ENCODE measurements around the gene SLX9. TPM values are rescaled to one million over a fixed set of nuclear protein-coding genes. Genes with fewer than 3 reads are reported as not detected.

SLX9 gene
- total and polyA plus RNA-seq, 2 donors (not counting 1 experiment from before 2014, with no cell fraction given), result 11.7 to 15.9 TPM

GRCh38 chr21:44996096-44996495 is 56.3 kb downstream of the SLX9 start:
- 87% methylated on average over 9 of the region's 10 CpGs for WGBS (ENCODE audit: insufficient coverage)
- no peak overlapping the region for H2AFZ ChIP-seq (ENCODE audit: insufficient read depth, low read depth, low read length, poor library complexity, severe bottlenecking)
- Mint-ChIP-seq H3K27ac (no peak overlapping the region), H3K4me1 (peaks cover 12% of the 10 kb centered on the region), H3K9me3 (ENCODE audit: insufficient read depth) (no peaks in the 10 kb centered on the region), H3K4me3 (no peak overlapping the region), H3K27me3 (peaks cover 24% of the 10 kb centered on the region)
- DNase-seq (no peak), ATAC-seq (ENCODE audit: low read depth) (no peak)
- TF ChIP-seq CTCF (IDR thresholded peaks at IDR 0.05) (no peak), EZH2 (IDR thresholded peaks at IDR 0.05; ENCODE audit: borderline replicate concordance, insufficient read depth, low read depth, low read length, poor library complexity, severe bottlenecking) (no peak)
- no peak overlapping the region for H3K4me2 ChIP-seq (replicated peaks; ENCODE audit: low read depth, low read length, poor library complexity, severe bottlenecking)
- no peaks in the 10 kb centered on the region for H3K79me2 ChIP-seq (ENCODE audit: control insufficient read depth, insufficient read depth, low read length)
- ChIA-PET POLR2A (no interaction called here), CTCF (no interaction called here)
- H3K27ac ChIP-seq (ENCODE audit: low read length in 2 of 2), result no peak overlapping the region
- no peaks in the 10 kb centered on the region for H4K20me1 ChIP-seq (ENCODE audit: control insufficient read depth, insufficient read depth, low read length, poor library complexity, severe bottlenecking)
- intact Hi-C loops (cut with micrococcal nuclease), result no loop called here
- H3K9me3 ChIP-seq (ENCODE audit: control extremely low read depth in 1 of 3, control insufficient read depth in 2 of 3, insufficient read depth in 1 of 3, low read length in 2 of 3), result peaks cover 0 to 14% (median 0%) of the 10 kb centered on the region in 3 donors
- H3K4me1 ChIP-seq (ENCODE audit: control insufficient read depth in 2 of 2, insufficient read depth in 2 of 2, low read length in 2 of 2), result peaks cover 12 to 16% of the 10 kb centered on the region in 2 donors
- H3K4me3 ChIP-seq (ENCODE audit: control extremely low read depth in 1 of 5, extremely low read depth in 1 of 5, insufficient read depth in 1 of 5, low read depth in 2 of 5, low read length in 4 of 5), result no peak overlapping the region
- H3K9ac ChIP-seq (ENCODE audit: low read length), result no peak overlapping the region
- H3K36me3 ChIP-seq (replicated peaks in 1 of 2; ENCODE audit: control extremely low read depth in 1 of 2, control insufficient read depth in 1 of 2, extremely low read depth in 1 of 2, insufficient read depth in 2 of 2, low read length in 1 of 2), result no peaks in the 10 kb centered on the region
- peaks cover 0 to 42% (median 4%) of the 10 kb centered on the region in 4 experiments for H3K27me3 ChIP-seq (replicated peaks in 1 of 4; ENCODE audit: control extremely low read depth in 1 of 4, control insufficient read depth in 3 of 4, insufficient read depth in 4 of 4, low read length in 3 of 4)

DNA sequence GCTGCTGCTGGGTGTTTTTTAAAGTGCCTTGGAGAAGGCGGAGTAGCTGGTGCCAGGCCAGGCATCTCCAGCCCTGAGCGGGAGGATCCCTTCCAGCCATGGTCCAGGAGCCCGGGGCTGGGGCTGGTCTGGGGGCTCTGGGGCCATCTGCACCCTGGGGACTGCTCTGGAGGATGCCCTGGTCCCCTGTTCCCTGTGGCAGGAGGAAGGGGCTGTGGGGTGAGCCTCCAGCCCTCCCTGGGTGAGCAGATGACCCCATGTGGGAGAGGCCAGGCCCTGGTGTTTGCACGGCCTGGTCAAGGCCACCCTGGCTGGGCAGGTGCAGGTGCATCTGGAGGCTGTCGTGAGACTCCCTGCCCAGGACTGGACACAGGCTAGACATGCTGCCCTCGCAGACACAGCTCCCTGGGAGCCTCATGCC is 56.7 kb downstream of the SLX9 start:
- DNase-seq, result no peak
- no peak overlapping the region for H2AFZ ChIP-seq (ENCODE audit: insufficient read depth, low read depth, low read length, poor library complexity, severe bottlenecking)
- no peak overlapping the region for H3K4me3 ChIP-seq (ENCODE audit: control extremely low read depth in 1 of 5, extremely low read depth in 1 of 5, insufficient read depth in 1 of 5, low read depth in 2 of 5, low read length in 4 of 5)
- H3K27me3 ChIP-seq (replicated peaks in 1 of 4; ENCODE audit: control extremely low read depth in 1 of 4, control insufficient read depth in 3 of 4, insufficient read depth in 4 of 4, low read length in 3 of 4), result peaks cover 0 to 42% (median 4%) of the 10 kb centered on the region in 4 experiments
- Mint-ChIP-seq H3K4me3 (no peak overlapping the region), H3K27me3 (peaks cover 26% of the 10 kb centered on the region), H3K9me3 (ENCODE audit: insufficient read depth) (no peaks in the 10 kb centered on the region), H3K4me1 (peaks cover 12% of the 10 kb centered on the region), H3K27ac (no peak overlapping the region)
- peaks cover 0 to 14% (median 0%) of the 10 kb centered on the region in 3 donors for H3K9me3 ChIP-seq (ENCODE audit: control extremely low read depth in 1 of 3, control insufficient read depth in 2 of 3, insufficient read depth in 1 of 3, low read length in 2 of 3)
- no peak overlapping the region for H3K9ac ChIP-seq (ENCODE audit: low read length)
- TF ChIP-seq CTCF (IDR thresholded peaks at IDR 0.05), result no peak
- no peak for TF ChIP-seq EZH2 (IDR thresholded peaks at IDR 0.05; ENCODE audit: borderline replicate concordance, insufficient read depth, low read depth, low read length, poor library complexity, severe bottlenecking)
- 80% methylated on average over 6 of the region's 6 CpGs for WGBS (ENCODE audit: insufficient coverage)
- CTCF ChIA-PET, result no interaction called here
- H3K27ac ChIP-seq (ENCODE audit: low read length in 2 of 2), result no peak overlapping the region
- no peaks in the 10 kb centered on the region for H4K20me1 ChIP-seq (ENCODE audit: control insufficient read depth, insufficient read depth, low read length, poor library complexity, severe bottlenecking)
- H3K4me2 ChIP-seq (replicated peaks; ENCODE audit: low read depth, low read length, poor library complexity, severe bottlenecking), result no peak overlapping the region
- no peak for ATAC-seq (ENCODE audit: low read depth)
- peaks cover 12 to 16% of the 10 kb centered on the region in 2 donors for H3K4me1 ChIP-seq (ENCODE audit: control insufficient read depth in 2 of 2, insufficient read depth in 2 of 2, low read length in 2 of 2)
- POLR2A ChIA-PET, result no interaction called here
- no peaks in the 10 kb centered on the region for H3K79me2 ChIP-seq (ENCODE audit: control insufficient read depth, insufficient read depth, low read length)
- H3K36me3 ChIP-seq (replicated peaks in 1 of 2; ENCODE audit: control extremely low read depth in 1 of 2, control insufficient read depth in 1 of 2, extremely low read depth in 1 of 2, insufficient read depth in 2 of 2, low read length in 1 of 2), result no peaks in the 10 kb centered on the region
- intact Hi-C loops (cut with micrococcal nuclease), result no loop called here
